ENCODE measurements around the gene SFTPB.
A peak's percentile ranks its signal among the peaks of the same experiment; 100 is the strongest.
"Not testable (repeated sequence)": the region's sequence is repeated elsewhere in the genome, so short reads cannot be mapped to it uniquely, and the experiment has no call there.

SFTPB gene

GRCh38 chr2:85675427-85675826, 7.4 kb upstream of the SFTPB start:
- DNase-seq = no peak

DNA sequence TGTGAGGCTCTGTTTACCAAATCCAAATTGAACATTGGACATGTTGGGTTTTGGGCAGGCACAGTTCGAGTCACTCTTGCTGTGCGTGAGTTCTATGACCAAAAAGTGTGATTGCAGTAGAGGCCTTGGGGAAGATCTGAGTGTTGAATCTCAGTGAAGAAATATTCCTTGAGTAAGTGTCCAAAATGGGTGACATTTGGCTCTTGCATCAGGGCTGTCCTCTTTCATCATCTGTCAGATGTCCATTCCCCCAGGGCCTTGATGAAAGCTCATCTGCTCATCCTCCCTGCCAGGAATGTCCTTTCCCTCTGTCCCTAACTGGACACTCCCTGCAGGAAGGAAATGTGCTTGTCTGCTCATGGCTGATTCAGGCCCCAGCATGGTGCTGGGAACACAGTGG, 6.4 kb upstream of the SFTPB start:
- no peak for DNase-seq

DNA sequence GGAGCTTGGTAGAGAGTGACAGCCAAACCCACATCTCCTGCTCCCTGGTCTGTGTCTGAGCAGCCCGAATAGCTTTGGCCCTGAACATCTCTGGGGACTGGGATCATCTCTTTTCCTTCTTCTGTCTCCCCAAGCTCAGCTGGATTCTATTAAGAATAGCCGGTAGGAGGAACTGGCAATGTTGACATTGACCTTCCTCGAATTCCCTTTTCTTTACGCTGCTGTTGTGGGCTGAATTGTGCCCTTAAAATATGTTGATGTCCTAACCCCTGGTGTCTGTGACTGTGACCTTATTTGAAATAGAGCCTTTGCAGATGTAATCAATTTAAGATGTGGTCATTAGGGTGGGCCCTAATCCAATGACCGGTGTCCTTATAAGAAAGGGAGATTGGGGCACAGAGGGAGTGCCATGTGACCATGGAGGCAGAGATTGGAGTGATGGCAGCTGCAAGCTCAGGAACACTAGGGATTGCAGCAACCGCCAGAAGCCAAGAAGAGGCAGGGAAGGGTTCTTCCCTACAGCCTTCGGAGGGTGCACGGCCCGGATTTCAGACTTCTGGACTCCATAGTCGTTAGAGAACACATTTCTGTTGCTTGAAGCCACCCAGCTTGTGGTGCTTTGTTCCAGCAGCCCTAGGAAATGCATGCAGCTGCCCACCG, 5.8 kb upstream of the SFTPB start:
- DNase-seq = no peak

DNA sequence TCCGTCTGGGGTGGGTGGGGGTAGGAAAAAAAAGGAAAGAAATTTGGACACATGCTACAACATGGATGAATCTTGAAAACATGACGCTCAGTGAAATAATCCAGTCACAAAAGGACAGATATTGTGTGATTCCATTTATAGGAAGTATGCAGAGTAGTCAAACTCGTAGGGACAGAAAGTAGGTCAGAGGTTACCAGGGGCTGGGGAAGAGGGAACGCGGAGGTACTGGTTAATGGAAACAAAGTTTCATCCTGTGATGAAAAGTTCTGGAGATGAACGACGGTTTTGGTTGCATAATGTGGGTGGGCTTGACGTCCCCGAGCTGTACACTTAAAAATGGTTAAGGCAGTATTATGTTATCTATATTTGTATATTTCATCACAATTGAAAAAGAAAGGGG, 4.5 kb upstream of the SFTPB start:
- no peak for DNase-seq

- DNase-seq = not testable (repeated sequence)
Observed at GRCh38 chr2:85670416-85670815, 2.4 kb upstream of the SFTPB start.

DNA sequence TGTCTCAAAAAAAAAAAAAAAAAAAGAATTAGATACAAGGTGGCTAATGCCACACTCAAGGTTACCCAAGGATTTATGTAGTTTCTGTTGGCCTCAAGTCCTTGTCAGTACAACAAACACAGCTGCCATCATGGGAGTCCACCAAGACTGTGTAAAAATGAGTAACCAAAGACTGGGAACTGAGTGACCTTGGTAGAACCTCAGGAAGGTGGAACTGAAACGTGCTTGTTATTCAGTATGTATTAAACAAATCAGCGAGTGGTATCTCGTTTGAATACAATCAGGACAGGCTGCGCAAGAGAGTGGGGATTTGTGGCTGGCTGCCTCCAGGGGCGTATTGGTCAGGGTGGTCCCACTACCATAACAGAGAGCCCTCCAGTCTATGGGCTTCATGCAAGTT, 1.6 kb upstream of the SFTPB start:
- DNase-seq = no peak

DNA sequence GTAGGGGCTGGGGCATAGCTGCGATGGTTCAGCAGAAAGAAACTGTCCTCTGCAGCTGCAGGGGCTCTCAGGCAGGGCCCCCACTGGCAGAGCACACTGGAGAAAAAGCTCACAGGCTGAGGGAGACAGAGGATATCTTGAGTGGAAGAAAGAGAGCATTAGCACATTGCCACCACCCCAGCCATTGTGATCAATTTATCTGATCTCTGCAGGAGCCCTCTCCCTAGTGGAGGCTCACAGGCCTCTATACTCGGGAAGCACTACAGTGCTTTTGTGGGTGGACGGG, 801 bp upstream of the SFTPB start:
- no peak for DNase-seq

DNA sequence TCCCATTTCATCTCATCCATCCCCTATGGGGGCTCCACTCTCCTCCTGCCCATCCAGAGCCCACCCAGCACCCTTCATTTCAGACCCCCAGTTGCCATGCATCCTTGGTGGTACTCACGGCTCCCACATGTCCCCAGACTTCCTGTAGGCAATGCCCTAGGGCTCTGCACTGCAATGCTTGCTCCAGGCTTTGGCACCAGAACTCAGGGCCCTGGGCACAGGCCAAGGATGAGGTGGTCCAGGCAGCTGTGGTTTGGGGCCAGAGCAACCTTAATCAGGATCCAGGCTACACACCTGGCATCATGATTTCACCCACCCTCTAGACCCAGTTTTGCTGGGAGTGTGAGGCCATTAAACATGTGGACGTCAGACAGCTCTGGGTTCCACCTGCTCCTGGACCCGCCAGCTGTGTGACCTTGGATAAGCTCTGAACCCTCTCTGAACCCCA, 414 bp downstream of the SFTPB start:
- peak; percentile 76 for DNase-seq

DNA sequence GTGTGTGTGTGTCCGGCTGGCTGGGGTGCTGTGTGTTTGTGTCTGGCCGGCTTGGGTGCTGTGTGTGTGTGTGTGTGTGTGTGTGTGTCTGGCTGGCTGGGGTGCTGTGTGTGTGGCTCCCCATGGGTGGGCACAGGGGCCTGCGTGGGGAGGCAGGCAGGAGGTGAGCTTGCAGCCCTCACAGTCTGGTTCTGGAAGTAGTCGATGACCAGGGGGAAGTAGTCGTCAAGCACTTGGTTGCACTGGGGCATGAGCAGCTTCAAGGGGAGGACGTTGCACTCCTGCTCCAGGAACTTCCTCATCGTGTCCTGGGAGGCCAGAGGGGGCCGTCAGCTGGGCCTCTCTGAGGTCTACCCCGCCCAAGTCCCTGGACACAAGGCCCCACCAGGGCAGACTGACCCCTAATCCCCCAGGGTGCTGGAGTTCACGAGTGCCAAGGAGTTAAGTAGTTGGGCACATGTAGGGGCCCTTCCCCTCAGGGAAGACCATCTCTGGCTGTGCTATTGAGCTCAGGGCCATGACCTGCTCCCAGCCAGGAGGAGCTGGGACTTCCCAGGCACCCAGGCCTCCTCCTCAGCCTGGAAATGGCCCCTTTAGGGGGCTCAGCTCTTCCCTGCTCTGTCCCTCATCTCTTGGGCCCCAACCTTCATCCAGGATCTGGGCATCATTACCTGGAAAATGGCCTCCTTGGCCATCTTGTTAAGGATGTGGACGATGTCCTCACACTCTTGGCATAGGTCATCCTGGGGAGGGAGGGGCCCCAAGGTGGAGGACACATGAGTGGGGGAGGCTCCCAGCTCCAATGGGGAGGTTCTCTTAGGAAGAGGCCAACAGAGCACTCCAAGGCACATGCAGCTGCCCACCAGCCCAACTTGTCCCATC, 1.3 kb downstream of the SFTPB start:
- DNase-seq = no peak

DNA sequence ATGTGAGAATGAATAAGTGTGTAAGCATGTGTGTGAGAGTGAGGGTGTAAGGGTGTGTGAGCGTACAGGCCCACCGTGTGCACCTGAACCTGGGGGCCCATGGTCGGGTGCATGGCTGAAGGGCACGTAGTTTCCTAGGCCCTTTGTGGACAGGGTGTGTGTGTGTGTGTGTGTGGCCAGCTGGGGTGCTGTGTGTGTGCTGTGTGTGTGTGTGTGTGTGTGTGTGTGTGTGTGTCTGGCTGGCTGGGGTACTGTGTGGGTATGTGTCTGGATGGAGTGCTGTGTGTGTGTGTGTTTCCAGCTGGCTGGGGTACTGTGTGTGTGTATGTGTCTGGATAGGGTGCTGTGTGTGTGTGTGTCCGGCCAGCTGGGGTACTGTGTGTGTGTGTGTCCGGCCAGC, 2.0 kb downstream of the SFTPB start:
- no peak for DNase-seq

DNA sequence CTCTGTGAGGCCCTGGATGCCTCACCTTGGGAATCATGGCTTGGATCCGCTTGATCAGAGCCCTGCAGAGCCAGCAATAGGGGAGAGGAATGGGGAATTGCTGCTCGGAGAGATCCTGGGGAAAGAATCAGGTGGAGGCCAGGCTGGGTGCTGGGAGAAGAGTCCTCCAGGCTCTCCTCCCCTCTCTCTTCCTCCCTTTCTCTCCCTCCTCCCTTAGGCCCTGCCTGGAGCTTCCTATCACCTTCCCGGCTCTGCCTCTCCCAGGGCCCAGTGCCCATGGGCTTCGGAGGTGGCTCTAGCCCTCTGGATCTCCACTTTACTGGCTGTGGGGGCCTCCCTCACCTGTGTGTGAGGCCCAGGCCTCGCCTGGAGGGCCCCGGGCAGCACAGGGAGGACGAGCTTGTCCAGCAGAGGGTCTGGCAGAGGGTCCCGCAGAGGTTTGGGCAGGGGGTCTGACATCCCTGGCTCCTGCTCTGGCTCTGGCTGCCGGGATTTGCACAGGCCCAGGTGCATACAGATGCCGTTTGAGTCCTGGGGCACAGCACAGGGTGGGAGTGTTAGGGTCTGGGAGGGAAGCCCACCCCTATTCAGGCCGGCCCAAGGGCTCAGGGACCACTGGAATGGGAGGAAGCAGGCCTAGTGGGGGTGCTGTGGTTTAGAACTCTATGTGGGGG, 2.6 kb downstream of the SFTPB start:
- DNase-seq = no peak

- DNase-seq = no peak
Observed at GRCh38 chr2:85663594-85664565, 4.1 kb downstream of the SFTPB start.

DNA sequence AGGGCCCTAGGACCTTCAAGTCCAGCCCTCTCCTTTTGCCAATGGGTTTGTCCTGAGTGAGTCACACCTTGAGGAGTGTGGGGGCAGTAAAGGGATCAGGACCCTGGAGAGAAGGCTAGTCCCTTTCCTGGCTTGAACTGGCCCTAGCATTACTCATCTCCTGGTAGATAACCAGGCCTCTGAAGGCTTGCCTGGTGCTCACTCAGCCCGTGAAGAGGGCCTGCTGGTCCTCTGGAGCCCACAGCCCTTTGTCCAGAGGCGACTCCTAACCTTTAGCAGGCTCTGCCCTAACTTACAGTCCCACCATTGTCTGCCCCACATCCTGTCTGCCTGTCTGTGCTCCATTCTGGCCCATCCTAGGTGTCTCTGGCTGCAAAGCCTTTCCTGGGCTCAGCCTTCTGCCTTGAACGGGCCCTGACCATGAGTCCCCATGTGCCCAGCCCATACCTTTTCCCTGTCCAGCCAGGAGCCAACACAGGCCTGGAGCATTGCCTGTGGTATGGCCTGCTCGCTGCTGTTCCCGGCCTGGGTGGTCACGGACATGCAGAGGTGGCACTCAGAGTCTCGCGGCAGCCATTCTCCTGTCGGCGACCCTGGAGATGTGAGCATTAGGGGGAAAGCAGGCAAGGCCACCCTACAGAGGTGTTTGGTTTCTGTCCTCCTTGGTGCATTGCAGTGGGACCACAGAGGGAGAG, 5.0 kb downstream of the SFTPB start:
- DNase-seq = no peak

- DNase-seq = no peak
Observed at GRCh38 chr2:85661139-85661858, 6.7 kb downstream of the SFTPB start.

DNA sequence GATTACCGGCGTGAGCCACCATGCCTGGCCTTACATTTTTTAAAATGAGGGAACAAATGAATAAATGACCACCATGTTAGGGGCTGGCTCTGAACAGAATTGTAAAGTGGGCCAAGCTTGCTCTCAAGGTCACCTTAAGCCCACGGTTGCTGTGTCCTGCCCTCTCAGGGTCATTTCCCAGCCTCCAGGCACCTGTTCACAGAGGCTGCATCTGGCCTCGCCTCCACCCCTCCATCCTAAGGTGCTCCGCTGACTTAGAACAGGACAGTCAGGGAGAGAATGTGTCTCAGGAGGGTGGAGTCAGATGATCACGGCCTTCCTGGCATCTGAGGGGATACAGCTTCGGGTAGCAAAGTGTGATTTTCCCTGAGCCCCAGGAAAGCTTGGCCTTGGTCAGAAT, 7.3 kb downstream of the SFTPB start:
- DNase-seq = no peak

DNA sequence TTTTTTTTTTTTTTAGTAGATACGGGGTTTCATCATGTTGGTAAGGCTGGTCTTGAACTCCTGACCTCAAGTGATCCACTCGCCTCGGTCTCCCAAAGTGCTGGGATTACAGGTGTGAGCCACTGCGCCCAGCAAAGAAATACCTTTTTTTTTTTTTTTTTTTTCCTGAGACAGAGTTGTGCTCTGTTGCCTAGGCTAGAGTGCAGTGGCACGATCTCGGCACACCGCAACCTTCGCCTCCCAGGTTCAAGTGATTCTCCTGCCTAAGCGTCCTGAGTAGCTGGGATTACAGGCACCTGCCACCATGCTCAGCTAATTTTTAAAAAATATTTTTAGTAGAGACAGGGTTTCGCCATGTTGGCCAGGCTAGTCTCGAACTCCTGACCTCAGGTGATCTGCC, 7.7 kb downstream of the SFTPB start:
- DNase-seq = not testable (repeated sequence)

GRCh38 chr2:85659324-85659981, 8.5 kb downstream of the SFTPB start:
- DNase-seq = no peak

DNA sequence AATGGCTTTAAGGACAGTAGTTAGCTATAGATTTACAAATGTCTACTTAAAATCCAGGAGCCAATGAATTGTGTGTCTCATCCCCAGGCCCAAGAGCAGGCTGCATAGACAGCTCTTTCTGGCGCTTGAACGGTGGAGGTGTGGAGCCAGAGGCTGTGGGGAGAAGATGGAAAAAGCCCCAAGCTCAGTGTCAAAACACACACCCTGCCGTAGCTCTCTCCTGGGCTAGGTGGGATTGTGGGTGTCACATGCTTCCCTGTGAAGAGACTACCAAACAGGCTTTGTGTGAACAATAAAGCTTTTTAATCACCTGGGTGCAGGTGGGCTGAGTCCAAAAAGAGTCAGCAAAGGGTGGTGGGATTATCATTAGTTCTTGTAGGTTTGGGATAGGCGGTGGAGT, 10.6 kb downstream of the SFTPB start:
- DNase-seq = not testable (repeated sequence)

DNA sequence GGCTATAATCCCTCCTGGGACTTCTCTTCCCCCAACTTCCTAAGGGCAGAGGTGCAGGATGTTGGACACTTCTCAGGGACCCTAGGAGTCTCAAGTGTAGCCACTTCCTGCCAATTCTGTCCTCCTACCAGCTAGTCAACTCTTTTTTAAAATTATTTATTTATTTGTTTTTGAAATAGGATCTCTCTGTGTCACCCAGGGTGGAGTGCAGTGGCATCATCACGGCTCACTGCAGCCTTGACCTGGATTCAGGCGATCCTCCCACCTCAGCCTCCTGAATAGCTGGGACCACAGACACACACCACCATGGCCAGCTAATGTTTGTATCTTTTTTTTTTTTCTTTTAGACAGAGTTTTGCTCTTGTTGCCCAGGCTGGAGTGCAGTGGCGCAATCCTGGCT, 11.5 kb downstream of the SFTPB start:
- DNase-seq = peak; percentile 17

GRCh38 chr2:85655961-85656417, 12.0 kb downstream of the SFTPB start:
- DNase-seq = no peak

DNA sequence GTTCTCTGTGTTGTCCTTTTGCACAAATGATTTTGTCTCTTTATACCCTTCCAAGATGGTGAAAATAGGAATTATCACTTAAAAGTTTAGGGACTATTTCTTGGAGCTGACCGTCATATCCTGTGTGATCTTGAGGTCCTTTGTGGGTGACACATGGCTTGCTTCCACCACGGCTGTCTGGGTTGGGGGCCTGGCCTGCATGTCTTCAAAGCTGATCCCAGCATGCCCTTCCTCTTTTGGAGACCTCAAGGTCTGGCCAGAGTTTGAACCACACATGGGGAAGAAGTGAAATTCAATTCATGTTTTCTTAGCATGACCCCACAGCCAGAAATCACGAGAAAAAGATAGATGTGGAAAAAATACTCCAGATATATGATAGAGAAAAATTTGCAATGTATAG, 14.0 kb downstream of the SFTPB start:
- DNase-seq = no peak
